ENCODE data around the gene MAP2K5. TPM values are rescaled to one million over a fixed set of nuclear protein-coding genes. Genes with fewer than 3 reads are reported as not detected.

The MAP2K5 gene
- polyA plus RNA-seq, 2 of the 4 experiments (the other 2 are of a cell fraction) = 7.8 to 11.0 TPM

DNA sequence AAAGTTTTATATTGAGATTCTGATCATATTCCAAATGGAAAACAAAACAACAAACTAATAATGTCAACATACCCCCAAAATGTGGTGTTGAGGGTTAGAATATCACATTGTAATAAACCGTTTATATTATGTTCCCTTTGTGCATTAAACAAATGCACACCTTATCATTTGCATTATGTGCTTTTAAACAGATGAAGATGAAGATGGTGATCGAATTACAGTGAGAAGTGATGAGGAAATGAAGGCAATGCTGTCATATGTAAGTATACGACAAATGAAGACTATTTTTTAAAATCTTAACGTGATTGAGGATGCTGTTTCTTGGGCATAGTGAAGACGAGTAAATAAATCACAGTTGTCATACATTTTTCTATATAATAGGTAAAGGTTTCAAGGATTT, 20.6 kb downstream of the MAP2K5 start:
- FAIRE-seq (peak; percentile 59), DNase-seq (ENCODE audit: low read depth in 1 of 2, low spot score in 1 of 2) (no peak), ATAC-seq (no peak)
- CTCF ChIA-PET = no interaction called here
- Histone ChIP-seq H3K4me1 (no peaks in the 10 kb centered on the region), H3K4me2 (no peak overlapping the region), H3K9me3 (0 out of 3 replicates have a peak, but pooled peaks cover 2% of the 10 kb centered on the region), H3K27ac (no peak overlapping the region), H3K4me3 (no peak overlapping the region)
- TF ChIP-seq EP300 (IDR thresholded peaks at IDR 0.05) (no peak), HOXB13 (CRISPR knock-in tag; IDR thresholded peaks at IDR 0.05; ENCODE audit: low read depth) (no peak), RNF2 (IDR thresholded peaks at IDR 0.05; ENCODE audit: borderline replicate concordance, low read depth) (no peak), CHD2 (IDR thresholded peaks at IDR 0.05; ENCODE audit: low read length, partially characterized antibody) (no peak), JUN (IDR thresholded peaks at IDR 0.05) (no peak), GATA3 (IDR thresholded peaks at IDR 0.05; ENCODE audit: borderline replicate concordance) (no peak), FOSL2 (IDR thresholded peaks at IDR 0.05) (no peak), FOSL2 (CRISPR knock-in tag; IDR thresholded peaks at IDR 0.05) (no peak), RFX5 (IDR thresholded peaks at IDR 0.05) (no peak), HOXA7 (CRISPR knock-in tag; IDR thresholded peaks at IDR 0.05) (no peak)
- TF ChIP-seq, protein P1, sequence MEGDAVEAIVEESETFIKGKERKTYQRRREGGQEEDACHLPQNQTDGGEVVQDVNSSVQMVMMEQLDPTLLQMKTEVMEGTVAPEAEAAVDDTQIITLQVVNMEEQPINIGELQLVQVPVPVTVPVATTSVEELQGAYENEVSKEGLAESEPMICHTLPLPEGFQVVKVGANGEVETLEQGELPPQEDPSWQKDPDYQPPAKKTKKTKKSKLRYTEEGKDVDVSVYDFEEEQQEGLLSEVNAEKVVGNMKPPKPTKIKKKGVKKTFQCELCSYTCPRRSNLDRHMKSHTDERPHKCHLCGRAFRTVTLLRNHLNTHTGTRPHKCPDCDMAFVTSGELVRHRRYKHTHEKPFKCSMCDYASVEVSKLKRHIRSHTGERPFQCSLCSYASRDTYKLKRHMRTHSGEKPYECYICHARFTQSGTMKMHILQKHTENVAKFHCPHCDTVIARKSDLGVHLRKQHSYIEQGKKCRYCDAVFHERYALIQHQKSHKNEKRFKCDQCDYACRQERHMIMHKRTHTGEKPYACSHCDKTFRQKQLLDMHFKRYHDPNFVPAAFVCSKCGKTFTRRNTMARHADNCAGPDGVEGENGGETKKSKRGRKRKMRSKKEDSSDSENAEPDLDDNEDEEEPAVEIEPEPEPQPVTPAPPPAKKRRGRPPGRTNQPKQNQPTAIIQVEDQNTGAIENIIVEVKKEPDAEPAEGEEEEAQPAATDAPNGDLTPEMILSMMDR (IDR thresholded peaks at IDR 0.05) = no peak
- WGBS (ENCODE audit: missing lambda C conversion rate) = 82% methylated on average over 5 of the region's 5 CpGs
- POLR2A ChIA-PET = no interaction called here

DNA sequence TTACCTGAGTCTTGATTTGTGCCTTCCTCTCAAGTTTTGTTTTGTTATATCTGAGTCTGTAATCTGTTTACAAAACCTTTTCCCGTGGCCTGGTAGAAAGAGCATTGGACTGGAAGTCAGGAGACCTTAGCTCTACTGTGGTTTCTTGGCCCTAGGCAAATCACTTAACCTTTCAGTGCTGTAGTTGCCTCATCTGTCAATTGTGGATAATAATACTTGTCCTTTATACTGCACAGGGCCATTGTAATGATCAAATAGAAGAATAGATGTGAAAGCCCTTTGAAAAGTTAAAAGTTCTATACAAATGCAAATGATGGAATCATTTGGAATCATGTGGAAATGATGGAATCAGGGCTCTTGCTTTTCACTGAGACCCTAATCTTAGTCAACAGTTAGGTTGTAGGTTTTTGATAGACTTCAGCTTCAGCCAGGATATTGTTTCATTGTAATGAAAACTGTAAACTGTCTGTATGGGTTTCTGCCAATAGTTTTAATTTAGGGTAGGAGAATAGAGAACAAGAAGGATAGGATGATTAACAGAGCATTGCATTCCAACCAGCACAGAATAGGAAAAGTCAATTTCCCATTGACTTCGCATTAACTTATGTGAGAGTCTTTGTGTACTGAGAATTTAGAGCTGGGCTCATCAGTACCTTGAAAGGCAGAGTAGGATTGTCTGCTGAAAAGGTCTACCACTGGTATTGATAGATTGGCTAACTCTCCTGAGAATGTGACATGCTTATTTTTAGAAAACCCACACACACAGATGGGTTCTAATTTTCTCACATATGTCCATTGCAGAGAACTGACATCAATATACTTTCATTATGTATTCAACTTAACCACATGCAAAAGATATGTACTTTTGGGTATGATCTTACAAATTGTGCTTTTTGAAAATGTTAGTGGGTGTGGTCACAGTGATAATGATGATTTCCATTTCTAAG, 21.8 kb downstream of the MAP2K5 start:
- Histone ChIP-seq H3K4me3 (no peak overlapping the region), H3K4me1 (no peaks in the 10 kb centered on the region), H3K4me2 (no peak overlapping the region), H3K27ac (no peak overlapping the region), H3K9me3 (no peaks in the 10 kb centered on the region)
- WGBS (ENCODE audit: missing lambda C conversion rate) = 84% methylated on average over 2 of the region's 2 CpGs
- POLR2A ChIA-PET = no interaction called here
- DNase-seq (ENCODE audit: low read depth in 1 of 2, low spot score in 1 of 2) (no peak), FAIRE-seq (peak; percentile 51), ATAC-seq (no peak)
- CTCF ChIA-PET = interaction anchor here (1.0 kb wide), 1 partner anchor 8 kb away, joined by 5 read pairs; no protein-coding TSS in a partner anchor
- TF ChIP-seq CHD2 (IDR thresholded peaks at IDR 0.05; ENCODE audit: low read length, partially characterized antibody) (no peak), CHD4 (IDR thresholded peaks at IDR 0.05; ENCODE audit: borderline replicate concordance) (no peak), CBX8 (IDR thresholded peaks at IDR 0.05) (no peak), BHLHE40 (IDR thresholded peaks at IDR 0.05; ENCODE audit: low read depth, low read length) (no peak), MYC (IDR thresholded peaks at IDR 0.05; ENCODE audit: borderline replicate concordance, low read length) (no peak), CBX2 (IDR thresholded peaks at IDR 0.05; ENCODE audit: borderline replicate concordance, low read depth) (no peak), TP53 (CRISPR knock-in tag; IDR thresholded peaks at IDR 0.05) (no peak), NPAS2 (CRISPR knock-in tag; IDR thresholded peaks at IDR 0.05; ENCODE audit: borderline replicate concordance) (no peak), TFCP2L1 (CRISPR knock-in tag; IDR thresholded peaks at IDR 0.05) (no peak), GATA3 (IDR thresholded peaks at IDR 0.05; ENCODE audit: borderline replicate concordance) (no peak), RAD21 (conservative IDR thresholded peaks at IDR 0.05 in 1 of 2, IDR thresholded peaks at IDR 0.05 in 1 of 2) (no peak), PHF8 (IDR thresholded peaks at IDR 0.05; ENCODE audit: borderline replicate concordance, low read depth) (no peak), NR3C1 (IDR thresholded peaks at IDR 0.05) (no peak), RARB (CRISPR knock-in tag; IDR thresholded peaks at IDR 0.05) (no peak), RCOR1 (IDR thresholded peaks at IDR 0.05; ENCODE audit: low read depth, low read length) (no peak), EP300 (IDR thresholded peaks at IDR 0.05) (no peak)
- TF ChIP-seq, protein P2, sequence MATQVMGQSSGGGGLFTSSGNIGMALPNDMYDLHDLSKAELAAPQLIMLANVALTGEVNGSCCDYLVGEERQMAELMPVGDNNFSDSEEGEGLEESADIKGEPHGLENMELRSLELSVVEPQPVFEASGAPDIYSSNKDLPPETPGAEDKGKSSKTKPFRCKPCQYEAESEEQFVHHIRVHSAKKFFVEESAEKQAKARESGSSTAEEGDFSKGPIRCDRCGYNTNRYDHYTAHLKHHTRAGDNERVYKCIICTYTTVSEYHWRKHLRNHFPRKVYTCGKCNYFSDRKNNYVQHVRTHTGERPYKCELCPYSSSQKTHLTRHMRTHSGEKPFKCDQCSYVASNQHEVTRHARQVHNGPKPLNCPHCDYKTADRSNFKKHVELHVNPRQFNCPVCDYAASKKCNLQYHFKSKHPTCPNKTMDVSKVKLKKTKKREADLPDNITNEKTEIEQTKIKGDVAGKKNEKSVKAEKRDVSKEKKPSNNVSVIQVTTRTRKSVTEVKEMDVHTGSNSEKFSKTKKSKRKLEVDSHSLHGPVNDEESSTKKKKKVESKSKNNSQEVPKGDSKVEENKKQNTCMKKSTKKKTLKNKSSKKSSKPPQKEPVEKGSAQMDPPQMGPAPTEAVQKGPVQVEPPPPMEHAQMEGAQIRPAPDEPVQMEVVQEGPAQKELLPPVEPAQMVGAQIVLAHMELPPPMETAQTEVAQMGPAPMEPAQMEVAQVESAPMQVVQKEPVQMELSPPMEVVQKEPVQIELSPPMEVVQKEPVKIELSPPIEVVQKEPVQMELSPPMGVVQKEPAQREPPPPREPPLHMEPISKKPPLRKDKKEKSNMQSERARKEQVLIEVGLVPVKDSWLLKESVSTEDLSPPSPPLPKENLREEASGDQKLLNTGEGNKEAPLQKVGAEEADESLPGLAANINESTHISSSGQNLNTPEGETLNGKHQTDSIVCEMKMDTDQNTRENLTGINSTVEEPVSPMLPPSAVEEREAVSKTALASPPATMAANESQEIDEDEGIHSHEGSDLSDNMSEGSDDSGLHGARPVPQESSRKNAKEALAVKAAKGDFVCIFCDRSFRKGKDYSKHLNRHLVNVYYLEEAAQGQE (IDR thresholded peaks at IDR 0.05) = no peak
- TF ChIP-seq, protein P3, sequence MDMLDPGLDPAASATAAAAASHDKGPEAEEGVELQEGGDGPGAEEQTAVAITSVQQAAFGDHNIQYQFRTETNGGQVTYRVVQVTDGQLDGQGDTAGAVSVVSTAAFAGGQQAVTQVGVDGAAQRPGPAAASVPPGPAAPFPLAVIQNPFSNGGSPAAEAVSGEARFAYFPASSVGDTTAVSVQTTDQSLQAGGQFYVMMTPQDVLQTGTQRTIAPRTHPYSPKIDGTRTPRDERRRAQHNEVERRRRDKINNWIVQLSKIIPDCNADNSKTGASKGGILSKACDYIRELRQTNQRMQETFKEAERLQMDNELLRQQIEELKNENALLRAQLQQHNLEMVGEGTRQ (IDR thresholded peaks at IDR 0.05) = no peak
- TF ChIP-seq, protein P4, sequence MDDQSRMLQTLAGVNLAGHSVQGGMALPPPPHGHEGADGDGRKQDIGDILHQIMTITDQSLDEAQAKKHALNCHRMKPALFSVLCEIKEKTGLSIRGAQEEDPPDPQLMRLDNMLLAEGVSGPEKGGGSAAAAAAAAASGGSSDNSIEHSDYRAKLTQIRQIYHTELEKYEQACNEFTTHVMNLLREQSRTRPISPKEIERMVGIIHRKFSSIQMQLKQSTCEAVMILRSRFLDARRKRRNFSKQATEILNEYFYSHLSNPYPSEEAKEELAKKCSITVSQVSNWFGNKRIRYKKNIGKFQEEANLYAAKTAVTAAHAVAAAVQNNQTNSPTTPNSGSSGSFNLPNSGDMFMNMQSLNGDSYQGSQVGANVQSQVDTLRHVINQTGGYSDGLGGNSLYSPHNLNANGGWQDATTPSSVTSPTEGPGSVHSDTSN (IDR thresholded peaks at IDR 0.05) = no peak
